K562 (cell line): ENCODE data around the gene CDNF. TPM values are rescaled to one million over a fixed set of nuclear protein-coding genes. Genes with fewer than 3 reads are reported as not detected.

Source experiments
- DPF2 ChIP-seq: fragments of 450-650 bp; IDR thresholded peaks from 2 replicates; pipeline ENCODE4 v1.6.1; 2016
- ETV6 ChIP-seq, 3 experiments: fragments of 150-350 bp in 1 of 3; sonication (generic) in 1 of 3; formaldehyde crosslinking in 1 of 3; IDR thresholded peaks; 2 replicates each; pipeline versions ENCODE4 v1.6.1 to v1.8.0; 2014 to 2022; ENCODE audit warnings: borderline replicate concordance in 2 of 3, low read depth in 2 of 3, antibody characterized with exemption in 1 of 3, low read length in 1 of 3, mild to moderate bottlenecking in 1 of 3, missing genetic modification reagents in 1 of 3
- GMEB1 ChIP-seq: fragments of 250-450 bp; sonication (Bioruptor Pico); IDR thresholded peaks from 2 replicates; pipeline ENCODE4 v1.4.0; 2020; ENCODE audit warnings: mild to moderate bottlenecking
- GTF2E2 ChIP-seq: fragments of 200-800 bp; sonication (Bioruptor generic); IDR thresholded peaks from 2 replicates; pipeline ENCODE4 v1.6.1; 2016; ENCODE audit warnings: missing genetic modification characterization, missing compliant biosample characterization
- HMG20A ChIP-seq: fragments of 450-650 bp; formaldehyde crosslinking; conservative IDR thresholded peaks from 2 replicates; pipeline ENCODE4 v1.4.0; 2020; ENCODE audit warnings: mild to moderate bottlenecking, mixed read lengths
- KLF16 ChIP-seq: IDR thresholded peaks from 2 replicates; pipeline ENCODE4 v1.6.1; 2016; ENCODE audit warnings: antibody characterized with exemption
- MGA ChIP-seq: fragments of 450-650 bp; IDR thresholded peaks from 2 replicates; pipeline ENCODE4 v1.6.1; 2016; ENCODE audit warnings: mild to moderate bottlenecking, moderate library complexity
- POLR3A ChIP-seq: IDR thresholded peaks from 2 replicates; pipeline ENCODE4 v1.6.1; 2011; ENCODE audit warnings: borderline replicate concordance, mild to moderate bottlenecking, moderate library complexity; ENCODE audit not compliant: insufficient read length, insufficient read depth; ENCODE audit errors: extremely low read depth
- RHOXF2B ChIP-seq: fragments of 250-450 bp; sonication (Bioruptor Pico); conservative IDR thresholded peaks from 2 replicates; pipeline ENCODE4 v1.5.1; 2021
- SMC3 ChIP-seq: conservative IDR thresholded peaks from 2 replicates; pipeline ENCODE4 v1.6.1; 2011; ENCODE audit warnings: low read depth, low read length, improper control_type of control experiment; ENCODE audit not compliant: insufficient read depth
- XRCC3 ChIP-seq: fragments of 450-650 bp; IDR thresholded peaks from 2 replicates; pipeline ENCODE4 v1.6.1; 2017; ENCODE audit warnings: mild to moderate bottlenecking, moderate library complexity
- ZNF134 ChIP-seq: fragments of 250-450 bp; sonication (Bioruptor Pico); conservative IDR thresholded peaks from 2 replicates; pipeline ENCODE4 v1.4.0; 2020
- ZNF280B ChIP-seq: fragments of 250-450 bp; sonication (Bioruptor Pico); IDR thresholded peaks from 2 replicates; pipeline ENCODE4 v1.5.1; 2021; ENCODE audit warnings: mild to moderate bottlenecking
- polyA plus RNA-seq, 8 experiments: library from polyadenylated mRNA; depleted of rRNA in 4 of 8; stranded (reverse) in 5 of 8; unstranded in 3 of 8; fragments of >200 nt; fragmentation: Nextera tagmentation in 2 of 8; fragmentation: Illumina TruSeq in 1 of 8; extraction: Ambion mirVana in 2 of 8; extraction: Trizol in 1 of 8; gene quantifications; 2 replicates each; pipeline versions ENCODE4 v1.2.1 to v1.2.3, GENCODE V29; 2011 to 2014; ENCODE audit warnings: inconsistent platforms in 1 of 8, missing spikeins in 1 of 8
- total RNA-seq, 7 experiments: library from RNA; depleted of rRNA in 6 of 7; stranded (reverse); fragments of >200 nt in 6 of 7; fragmentation: Illumina TruSeq in 2 of 7; extraction: Trizol in 2 of 7; gene quantifications; 2 replicates each; pipeline versions ENCODE4 v1.2.1 to v1.2.3, GENCODE V29; 2011 to 2021; ENCODE audit warnings: low replicate concordance in 1 of 7

The CDNF gene
- total and polyA plus RNA-seq, 9 of the 15 experiments (the other 6 are each of a cell fraction or from before 2014, with no cell fraction given), result 0.18 to 1.6 (median 0.61) TPM

- TF ChIP-seq GMEB1 (CRISPR knock-in tag), result peak; percentile 86
- peak; percentile 46 for TF ChIP-seq MGA
- TF ChIP-seq HMG20A (CRISPR knock-in tag), result no peak
- no peak for TF ChIP-seq ZNF134 (CRISPR knock-in tag)
- no peak for TF ChIP-seq RHOXF2B
- TF ChIP-seq ETV6 (IDR thresholded peaks at IDR 0.05; ENCODE audit: borderline replicate concordance in 1 of 2, low read depth in 2 of 2, low read length in 1 of 2), result no peak
- TF ChIP-seq ETV6 (CRISPR knock-in tag; IDR thresholded peaks at IDR 0.05; ENCODE audit: borderline replicate concordance), result no peak
- no peak for TF ChIP-seq GTF2E2 (tag)
- no peak for TF ChIP-seq KLF16
- no peak for TF ChIP-seq ZNF280B (CRISPR knock-in tag)
- TF ChIP-seq SMC3, result no peak
- TF ChIP-seq DPF2, result no peak
- no peak for TF ChIP-seq XRCC3
- no peak for TF ChIP-seq POLR3A
Observed at GRCh38 chr10:14837757-14838581, at the start of gene CDNF, which contains the start of the genes HSPA14 and MSANTD7 (continued).
